HG02938 (cell line): ENCODE data around the gene PHKB.
"Not testable (repeated sequence)": the region's sequence is repeated elsewhere in the genome, so short reads cannot be mapped to it uniquely, and the experiment has no call there.

Experiments
- ATAC-seq: cut with Tn5 transposase; IDR thresholded peaks from one replicate; pipeline ENCODE4 v1.9.1; 2021; ENCODE audit warnings: mild to moderate bottlenecking, moderate library complexity; ENCODE audit not compliant: unreplicated experiment

Gene PHKB

DNA sequence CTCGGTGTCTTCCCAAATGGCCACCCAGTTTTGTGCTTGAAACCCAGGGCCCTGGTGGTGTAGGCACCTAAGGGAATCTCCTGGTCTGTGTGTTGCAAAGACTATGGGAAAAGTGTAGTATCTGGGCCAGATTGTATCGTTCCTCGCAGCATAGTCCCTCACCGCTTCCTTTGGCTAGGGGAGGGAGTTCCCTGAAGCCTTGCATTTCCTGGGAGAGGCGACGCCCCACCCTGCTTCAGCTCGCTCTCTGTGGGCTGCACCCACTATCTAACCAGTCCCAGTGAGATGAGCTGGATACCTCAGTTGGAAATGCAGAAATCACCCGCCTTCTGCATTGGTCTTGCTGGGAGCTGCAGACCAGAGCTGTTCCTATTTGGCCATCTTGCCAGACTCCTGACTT is 93.5 kb downstream of the PHKB start:
- not testable (repeated sequence) for ATAC-seq

DNA sequence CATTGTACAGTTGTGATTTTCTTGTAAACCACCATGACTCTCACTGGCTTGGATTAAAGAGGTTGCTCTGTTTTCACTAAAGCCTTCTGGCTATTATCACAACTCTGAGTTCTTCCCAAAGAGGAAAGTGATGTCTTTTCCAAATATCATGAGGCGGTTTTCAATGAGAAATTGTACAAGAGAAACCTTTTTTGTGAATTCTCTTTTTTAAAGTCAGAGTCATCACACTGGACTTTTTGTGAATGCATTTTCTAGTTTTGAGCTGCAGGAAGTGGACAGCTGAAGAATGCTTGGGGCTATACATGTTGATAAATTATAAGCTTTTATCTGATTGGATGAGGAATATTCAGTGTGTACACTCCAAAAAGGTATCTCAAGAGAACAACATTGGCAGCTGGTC is 100.2 kb downstream of the PHKB start:
- no peak for ATAC-seq

DNA sequence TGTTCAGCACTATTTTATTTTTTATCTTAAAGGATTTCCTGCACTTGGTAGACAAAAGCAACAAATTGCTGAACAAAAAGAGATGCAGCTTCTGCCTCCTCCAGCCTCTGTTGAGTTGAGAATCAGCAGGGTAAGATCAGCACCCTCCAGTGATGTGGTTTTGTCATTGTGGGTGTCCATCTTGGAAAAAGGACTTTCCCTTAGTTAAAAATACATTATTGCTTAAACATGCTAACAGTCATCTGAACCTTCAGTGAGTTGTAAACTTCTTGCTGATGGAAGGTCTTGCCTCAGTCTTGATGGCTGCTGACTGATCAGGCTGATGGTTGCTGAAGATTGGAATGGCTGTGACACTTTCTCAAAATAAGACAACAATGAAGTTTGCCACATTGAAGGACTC is 101.2 kb downstream of the PHKB start:
- no peak for ATAC-seq

DNA sequence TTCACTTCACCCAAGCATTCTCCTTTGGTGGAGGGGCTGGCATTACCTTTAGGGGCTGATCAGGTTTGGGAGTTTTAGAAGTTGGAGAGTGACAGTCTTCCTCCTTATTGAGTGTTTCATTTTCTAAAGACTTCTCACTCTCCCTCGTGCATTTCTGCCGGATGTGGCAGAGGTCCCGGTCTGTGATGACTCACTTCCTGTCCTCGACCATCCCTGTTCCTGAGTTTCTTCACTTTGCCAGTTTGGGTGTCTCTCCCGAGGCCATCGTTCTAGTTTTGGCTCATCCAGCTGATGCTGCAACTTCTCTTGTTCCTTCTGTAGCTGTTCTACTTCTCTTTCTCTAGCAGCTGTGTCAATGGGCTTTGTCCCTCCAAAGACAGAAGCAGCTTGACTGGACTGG is 104.3 kb downstream of the PHKB start:
- ATAC-seq: no peak

DNA sequence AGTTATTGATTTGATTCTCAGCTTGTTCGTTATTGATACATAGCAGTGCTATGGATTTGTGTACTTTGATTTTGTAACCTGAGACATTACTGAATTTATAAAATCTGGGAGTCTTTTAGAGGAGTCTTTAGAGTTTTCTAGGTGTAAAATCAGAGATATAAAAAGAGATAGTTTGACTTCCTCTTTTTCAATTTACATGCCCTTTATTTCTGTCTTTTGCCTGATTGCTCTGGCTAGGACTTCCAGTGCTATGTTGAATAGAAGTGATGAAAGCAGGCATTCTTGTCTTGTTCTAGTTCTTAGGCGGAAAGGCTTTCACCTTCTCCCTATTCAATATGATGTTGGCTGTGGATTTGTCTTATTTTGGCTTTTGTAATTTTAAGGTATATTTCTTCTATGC is 106.2 kb downstream of the PHKB start:
- no peak for ATAC-seq

DNA sequence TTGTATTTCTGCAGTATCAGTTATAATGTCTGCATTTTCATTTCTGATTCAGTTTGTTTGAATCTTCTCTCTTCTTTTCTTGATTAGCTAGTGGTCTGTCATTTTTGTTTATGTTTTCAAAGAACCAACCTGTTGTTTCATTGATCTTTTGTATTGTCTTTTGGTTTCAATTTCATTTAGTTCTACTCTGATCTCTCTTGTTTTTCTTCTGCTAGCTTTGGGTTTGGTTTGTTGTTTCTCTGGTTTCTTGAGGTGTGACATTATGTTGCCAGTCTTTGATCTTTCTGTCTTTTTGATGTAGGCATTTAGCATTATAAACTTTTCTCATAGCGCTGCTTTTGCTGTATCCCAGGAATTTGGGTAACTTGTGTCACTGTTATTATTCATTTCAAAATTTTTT is 107.2 kb downstream of the PHKB start:
- ATAC-seq: no peak

DNA sequence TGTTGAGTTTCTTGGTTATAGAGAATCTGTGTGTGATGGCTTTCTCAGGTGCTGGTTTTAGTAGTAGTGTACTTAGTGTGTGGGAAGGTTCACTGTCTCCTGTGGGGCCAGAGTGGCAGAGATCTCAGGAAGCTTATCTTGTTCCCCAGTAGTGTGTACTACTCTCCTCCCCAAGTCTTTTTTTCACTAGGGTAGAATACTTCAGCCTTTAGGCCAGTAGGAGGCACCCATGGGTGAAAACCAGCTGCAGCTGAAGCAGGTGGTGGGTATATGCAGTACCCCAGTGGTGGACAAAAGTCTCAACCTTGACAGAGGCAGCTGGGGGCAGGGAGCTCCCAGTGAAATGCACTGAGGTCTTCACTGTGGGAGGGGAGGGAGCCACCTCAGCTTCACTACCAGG is 109.9 kb downstream of the PHKB start:
- no peak for ATAC-seq

DNA sequence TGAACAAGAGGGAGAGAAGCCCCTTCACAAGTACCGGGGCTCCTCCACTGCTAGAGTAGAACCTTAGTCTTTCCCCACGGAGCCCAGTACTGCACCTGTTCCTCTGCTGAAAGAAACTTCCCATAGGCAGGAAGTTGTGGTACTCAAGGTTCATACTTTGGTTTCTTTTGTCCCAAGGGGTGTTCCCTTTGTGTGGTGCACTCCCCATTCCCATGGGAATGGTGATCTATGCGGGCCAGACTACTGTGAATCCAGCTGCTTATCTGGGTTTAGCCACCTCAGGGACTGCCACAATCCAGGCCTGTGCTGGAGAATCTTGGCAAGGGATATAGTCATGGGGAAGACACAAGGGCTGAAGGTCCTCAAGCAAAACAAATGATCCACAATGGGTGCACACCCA is 110.6 kb downstream of the PHKB start:
- ATAC-seq: no peak

DNA sequence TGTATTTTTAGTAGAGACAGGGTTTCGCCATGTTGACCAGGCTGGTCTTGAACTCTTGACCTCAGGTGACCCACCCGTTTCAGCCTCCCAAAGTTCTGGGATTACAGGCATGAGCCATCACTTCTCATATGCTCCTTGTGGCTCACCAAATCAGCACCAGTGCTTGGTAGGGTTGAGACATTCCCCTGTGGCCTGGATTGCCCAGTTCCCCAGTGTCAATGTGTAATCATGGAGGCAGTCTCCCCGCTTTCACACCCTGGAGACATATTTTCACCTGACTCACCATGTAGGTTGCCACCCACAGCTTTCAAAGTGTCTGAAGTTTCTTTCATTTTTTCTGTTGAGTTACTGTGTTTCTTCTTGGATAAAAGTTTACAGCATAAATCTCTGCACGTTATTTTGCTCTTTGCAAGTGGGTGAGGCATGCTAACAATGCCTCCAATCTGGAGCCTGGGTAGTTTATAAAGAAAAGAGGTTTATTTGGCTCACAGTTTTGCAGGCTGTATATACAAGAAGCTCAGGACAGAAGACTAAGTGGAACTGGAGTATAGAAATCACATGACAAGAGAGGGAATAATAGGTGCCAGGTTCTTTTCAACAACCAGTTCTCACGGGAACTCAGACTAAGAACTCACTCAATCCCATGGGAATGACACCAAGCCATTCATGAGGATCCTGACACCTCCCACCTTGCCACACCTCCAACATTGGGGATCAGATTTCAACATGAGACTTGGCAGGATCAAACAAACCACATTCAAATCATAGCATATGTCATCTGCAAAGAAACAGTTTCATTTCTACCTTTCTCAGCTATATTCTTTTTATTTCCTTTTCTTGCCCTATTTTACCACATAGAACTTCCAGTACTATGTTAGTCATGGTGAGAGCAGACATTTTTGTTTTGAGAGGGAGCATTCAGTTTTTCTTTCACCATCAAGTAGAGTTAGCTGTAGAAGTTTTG is 113.2 kb downstream of the PHKB start:
- peak; percentile 72 for ATAC-seq

DNA sequence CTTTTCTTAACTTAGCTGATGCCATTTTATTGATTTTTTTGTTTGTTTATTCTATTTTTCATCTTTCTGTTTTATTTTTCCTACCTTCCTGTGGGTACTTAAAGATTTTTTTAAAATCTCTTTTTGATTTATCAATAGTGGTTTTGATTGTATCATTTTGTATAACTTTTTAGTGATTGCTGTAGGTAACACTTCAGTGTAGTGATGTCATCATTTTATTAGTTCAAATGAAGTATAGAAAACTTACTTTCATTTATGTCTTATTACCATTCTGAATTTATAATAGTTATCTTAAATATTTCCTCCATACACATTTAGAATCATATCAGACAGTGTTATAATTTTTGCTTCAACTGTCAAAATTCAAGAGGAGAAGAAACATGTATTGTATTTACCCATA is 115.9 kb downstream of the PHKB start:
- ATAC-seq: no peak

DNA sequence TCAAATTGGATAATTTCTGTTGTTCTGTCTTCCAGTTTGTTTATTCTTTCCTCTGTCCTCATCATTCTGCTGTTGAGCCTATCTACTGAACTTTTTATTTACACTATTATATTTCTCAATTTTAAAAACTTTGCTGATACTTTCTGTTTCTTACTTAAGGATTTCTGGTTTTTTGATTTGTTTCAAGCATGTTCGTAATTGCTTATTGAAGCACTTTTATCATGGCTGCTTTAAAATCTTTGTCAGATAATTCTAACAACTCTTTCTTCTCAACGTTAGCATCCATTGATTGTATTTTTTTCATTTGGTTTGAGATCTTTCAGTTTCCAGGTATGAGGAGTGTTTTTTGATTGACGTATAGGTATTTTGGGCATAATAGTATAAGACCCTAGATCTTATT is 116.9 kb downstream of the PHKB start:
- no peak for ATAC-seq

DNA sequence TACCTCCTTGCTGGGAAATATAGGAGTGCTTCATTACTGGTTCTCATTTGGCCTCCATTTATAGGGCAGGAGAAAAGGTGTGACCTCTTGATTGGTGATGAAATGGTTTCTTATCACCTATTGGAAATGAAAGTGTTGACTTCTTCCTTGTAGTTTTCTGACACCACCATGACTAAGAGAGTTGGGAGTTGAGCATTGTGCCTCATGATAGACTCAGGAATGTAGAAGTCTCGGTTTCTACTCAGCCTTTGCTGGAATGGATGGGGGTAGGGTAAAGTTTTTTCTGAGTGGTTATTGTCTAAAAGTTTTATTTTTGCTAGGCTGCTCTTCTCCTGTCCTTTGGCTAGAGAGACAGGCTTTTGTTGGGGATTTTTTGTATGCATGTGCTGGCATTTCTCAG is 117.4 kb downstream of the PHKB start:
- ATAC-seq: no peak

DNA sequence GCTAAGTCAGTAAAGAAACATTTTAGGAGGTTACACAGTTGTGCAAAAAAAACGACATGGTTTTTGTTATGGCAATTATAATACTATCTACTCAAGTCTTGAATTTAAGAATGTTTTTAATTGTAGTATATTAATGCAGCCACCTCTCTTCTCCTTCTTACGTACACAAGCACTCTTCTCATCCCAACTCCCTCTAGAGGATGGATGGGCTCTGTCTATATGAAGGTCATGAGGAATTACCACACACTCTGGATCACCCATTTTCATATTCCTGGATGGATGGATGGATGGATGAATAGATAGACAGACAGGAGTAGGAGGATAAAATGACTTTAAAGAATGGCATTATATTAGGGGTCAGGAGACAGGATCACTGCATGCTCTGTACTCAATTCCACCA is 120.0 kb downstream of the PHKB start:
- no peak for ATAC-seq

DNA sequence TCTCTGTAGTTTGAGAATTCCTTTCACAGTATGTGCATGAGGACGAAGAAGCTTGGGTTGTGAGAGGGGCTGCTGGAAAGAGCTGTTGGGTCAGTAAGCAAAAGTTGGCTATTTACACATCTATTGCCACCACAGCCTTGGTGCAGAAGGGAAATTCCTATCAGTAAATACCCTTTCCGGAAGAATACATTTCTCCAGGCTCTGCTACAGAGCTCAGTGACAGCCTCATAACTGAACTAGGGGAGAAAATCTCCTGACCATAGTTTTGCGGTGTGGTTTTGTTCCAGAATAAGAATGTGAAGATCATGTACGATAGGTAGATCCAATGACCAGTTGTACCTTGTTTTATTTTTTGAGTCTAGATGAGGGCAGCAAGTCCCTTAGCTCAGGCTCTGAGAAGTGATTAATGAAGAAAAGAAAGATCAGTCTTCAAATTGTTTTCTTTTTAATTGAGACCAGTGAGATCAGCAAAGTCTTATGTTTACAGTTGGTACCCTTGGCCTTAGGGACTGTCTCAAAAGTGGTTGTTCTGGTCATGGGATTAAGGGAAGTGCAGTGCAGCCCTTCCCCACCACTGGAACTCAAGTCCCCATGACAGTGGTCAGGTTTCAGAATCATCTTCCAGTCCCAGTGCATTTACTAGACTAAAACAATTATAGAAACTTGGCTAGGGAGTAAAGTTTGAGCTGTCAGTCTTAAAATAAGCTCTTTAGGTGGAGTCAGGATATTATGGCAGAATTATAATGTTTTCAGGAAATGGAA is 123.5 kb downstream of the PHKB start:
- no peak for ATAC-seq

DNA sequence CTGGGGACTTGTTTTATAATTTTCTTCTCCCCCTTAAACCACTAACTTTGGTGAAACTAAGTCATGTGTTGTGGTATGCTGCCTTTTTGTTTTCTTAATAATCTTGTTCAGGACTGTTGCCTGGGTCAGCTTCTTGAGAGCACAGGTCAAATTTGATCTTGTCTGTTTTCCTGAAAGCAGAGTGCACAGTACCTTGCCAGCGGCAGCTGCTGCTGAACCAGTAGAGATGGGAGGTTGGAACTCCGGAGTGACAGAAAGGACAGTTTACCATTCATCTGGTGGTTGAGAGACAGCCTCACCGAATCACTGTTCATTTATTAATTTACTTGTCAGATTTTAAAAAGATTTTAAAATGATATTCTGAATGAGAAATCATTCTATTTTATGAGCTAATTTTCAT is 125.0 kb downstream of the PHKB start:
- ATAC-seq: no peak

DNA sequence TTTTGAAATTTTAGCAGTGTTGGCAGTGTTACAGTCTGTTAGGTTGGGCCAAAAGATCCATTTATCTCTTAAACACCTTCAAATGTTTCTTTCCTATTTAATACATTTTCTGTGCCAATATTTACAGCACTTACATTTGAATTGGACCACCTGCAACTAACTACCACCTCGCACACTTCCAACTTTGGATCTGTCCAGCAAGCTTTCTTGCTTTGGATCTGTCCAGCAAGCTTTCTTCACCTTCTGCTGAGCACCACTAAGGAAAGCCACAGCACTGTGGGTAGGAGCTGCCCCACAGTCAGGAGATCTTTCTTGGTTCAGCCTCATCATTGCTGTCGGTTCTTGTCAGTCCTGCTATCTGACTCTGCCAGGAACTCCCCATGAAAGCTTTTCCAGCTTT is 129.3 kb downstream of the PHKB start:
- no peak for ATAC-seq

DNA sequence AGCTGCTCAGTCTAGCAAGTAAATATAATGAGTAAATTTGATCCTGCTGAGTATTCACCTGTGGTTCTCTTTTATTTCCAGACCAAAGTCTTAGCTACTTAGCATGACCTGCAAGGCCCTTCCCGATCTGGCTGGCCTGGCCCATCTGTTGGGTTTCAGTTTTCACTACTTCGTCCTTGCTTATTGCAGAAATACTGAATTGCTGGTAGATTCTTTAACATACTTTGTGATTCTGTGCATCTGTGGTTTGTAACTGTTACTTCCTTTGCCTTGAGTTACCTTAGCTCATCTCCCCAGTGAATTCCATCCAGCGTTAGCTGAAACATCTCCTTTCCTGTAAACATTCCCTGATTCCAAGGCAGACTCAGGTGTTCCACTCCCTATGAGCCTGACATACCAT is 131.1 kb downstream of the PHKB start:
- no peak for ATAC-seq

DNA sequence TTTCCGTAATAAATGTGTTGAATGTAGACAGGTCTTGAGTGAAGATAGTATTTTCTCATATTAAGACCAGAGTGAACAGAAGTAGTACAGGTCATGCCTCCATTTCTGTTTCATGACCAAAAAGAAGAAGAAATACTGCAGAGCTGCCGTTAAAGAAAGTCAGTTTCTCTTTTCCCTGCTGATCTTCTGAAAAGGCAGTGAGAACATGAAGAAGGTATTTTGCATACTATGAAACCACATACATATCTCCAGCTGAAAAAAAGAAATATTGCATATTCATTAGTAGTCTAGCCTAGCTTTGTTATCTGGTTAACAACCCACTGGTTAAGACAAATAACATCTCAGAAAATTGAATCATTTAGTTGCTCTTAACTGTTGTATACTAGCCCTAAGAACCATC is 138.4 kb downstream of the PHKB start:
- peak; percentile 83 for ATAC-seq

DNA sequence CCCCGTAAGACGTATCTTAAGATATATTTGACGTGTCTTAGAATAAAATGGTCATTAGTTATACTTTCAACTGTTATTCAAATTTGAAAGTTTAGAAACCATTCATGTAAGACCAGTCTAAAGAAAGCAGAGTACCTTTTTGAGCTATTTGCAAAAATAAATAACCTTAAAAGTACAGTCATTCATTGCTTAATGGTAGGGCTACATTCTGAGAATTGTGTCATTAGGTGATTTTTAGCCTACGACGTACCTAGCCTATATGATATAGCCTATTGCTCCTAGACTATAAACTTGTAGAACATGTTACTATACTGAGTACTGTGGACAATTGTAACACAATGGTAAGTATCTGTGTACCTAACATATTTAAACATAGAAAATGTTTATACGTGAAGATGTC is 139.2 kb downstream of the PHKB start:
- peak; percentile 62 for ATAC-seq

DNA sequence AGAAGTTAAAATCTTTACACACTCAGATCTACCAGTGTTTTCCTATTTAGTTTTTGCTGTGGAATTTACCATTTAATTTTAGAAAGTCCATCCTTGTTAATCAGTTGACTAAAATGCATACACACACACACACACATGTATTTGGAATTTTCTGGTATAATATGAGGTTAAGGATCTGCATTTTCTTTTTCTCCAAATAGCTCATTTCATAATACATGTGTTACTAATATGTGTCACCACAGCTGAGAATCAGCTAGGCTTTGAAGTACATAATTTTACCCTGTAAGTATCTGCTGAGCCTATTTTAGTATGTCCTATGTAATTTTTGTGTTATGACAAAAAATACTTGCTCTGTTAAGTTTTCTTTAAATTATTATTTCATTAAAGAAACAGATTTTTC is 143.2 kb downstream of the PHKB start:
- no peak for ATAC-seq

DNA sequence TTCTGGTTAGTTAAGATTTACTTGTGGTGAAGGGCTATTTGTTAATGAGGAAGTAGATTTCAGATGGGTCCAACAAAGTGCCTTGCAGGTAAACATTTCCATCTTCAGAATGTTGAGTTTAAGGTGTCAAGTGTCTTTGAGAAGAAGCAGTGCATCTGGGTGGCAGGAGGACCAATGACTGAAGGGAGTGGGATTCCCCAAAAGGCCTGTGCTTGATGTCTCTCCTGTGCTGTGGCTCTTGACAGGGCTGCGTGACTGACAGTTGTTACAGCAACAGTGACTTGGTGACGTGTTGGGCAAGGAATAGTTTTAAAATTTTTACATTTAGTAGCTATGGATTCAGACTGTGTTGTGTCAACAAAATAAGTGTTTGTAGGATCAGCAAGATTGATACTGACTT is 149.9 kb downstream of the PHKB start:
- ATAC-seq: no peak

DNA sequence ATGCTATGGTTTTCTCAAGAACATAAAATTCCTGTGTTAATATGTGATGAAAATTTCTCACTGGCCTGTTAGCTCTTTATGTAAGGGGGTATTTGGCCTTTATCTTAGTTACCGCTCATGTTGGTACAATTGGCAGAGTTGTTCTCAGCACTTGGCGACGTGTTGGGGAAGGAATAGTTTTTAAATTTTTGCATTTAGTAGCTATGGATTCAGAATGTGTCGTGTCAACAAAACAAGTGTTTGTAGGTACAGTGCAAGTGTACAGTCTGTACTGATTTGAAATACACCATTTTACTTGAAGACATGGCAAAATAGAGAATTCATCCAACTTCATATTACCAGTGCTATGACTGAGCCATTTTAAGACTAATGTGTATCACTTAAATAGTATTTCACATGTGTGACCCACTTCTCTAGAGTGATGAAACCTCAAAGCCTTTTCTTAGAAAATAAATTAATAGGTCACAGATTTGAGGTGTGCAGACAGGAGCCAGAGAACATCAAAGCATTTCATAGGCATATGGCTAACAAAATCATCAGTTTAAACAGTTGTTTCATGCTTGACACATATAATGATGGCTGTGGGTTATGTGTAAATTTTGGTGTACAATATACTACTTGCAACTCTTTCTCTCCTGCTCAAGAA is 150.8 kb downstream of the PHKB start:
- no peak for ATAC-seq
